Liver (tissue), 9 donors: ENCODE results near the gene DHRSX. TPM values are rescaled to one million over a fixed set of nuclear protein-coding genes. Genes with fewer than 3 reads are reported as not detected.

Experiments
- DNase-seq: peaks from one replicate; pipeline ENCODE4 v3.0.0-alpha.2; 2017; ENCODE audit warnings: low spot score
- H3K27ac ChIP-seq, 2 donors: one replicate each; pipeline ENCODE4 v1.7.0; 2013; ENCODE audit warnings: inconsistent platforms in 2 of 2, low read length in 2 of 2, control low read depth in 1 of 2, low read depth in 1 of 2, mild to moderate bottlenecking in 1 of 2
- H3K27me3 ChIP-seq, 4 donors: one replicate each; pipeline versions ENCODE4 v1.6.1 to v1.7.0; 2013; ENCODE audit warnings: low read length in 3 of 4, inconsistent platforms in 1 of 4, mild to moderate bottlenecking in 1 of 4, moderate library complexity in 1 of 4; ENCODE audit not compliant: control insufficient read depth in 4 of 4, insufficient read depth in 4 of 4
- H3K36me3 ChIP-seq, 4 donors: one replicate each; pipeline versions ENCODE4 v1.6.1 to v1.7.0; 2013; ENCODE audit warnings: low read length in 3 of 4, mild to moderate bottlenecking in 3 of 4, low read depth in 1 of 4, moderate library complexity in 1 of 4; ENCODE audit not compliant: control insufficient read depth in 4 of 4, insufficient read depth in 3 of 4
- H3K4me1 ChIP-seq, 4 donors: one replicate each; pipeline versions ENCODE4 v1.6.1 to v1.7.0; 2013; ENCODE audit warnings: low read length in 3 of 4, mild to moderate bottlenecking in 3 of 4, moderate library complexity in 1 of 4; ENCODE audit not compliant: control insufficient read depth in 4 of 4, insufficient read depth in 4 of 4
- H3K4me3 ChIP-seq, 3 donors: one replicate each; pipeline versions ENCODE4 v1.6.1 to v1.7.0; 2013; ENCODE audit warnings: low read length in 3 of 3, control low read depth in 1 of 3, low read depth in 1 of 3, mild to moderate bottlenecking in 1 of 3
- H3K9ac ChIP-seq, 2 donors: one replicate each; pipeline ENCODE4 v1.7.0; 2013; ENCODE audit warnings: low read length in 2 of 2, mild to moderate bottlenecking in 2 of 2, moderate library complexity in 2 of 2, control low read depth in 1 of 2, low read depth in 1 of 2
- H3K9me3 ChIP-seq, 4 donors: one replicate each; pipeline versions ENCODE4 v1.6.1 to v1.7.0; 2013; ENCODE audit warnings: low read length in 3 of 4; ENCODE audit not compliant: control insufficient read depth in 4 of 4
- ATF3 ChIP-seq: IDR thresholded peaks from 2 replicates; pipeline ENCODE4 v1.6.1; 2016; ENCODE audit warnings: antibody characterized with exemption
- CTCF ChIP-seq: fragments of 150-350 bp; IDR thresholded peaks from 2 replicates; pipeline ENCODE4 v1.5.1; 2017; ENCODE audit warnings: improper control_type of control experiment, low read depth, low read length; ENCODE audit not compliant: missing input control
- EGR1 ChIP-seq, 2 donors: IDR thresholded peaks; 2 replicates each; pipeline ENCODE4 v1.6.1; 2016 to 2018; ENCODE audit warnings: antibody characterized with exemption in 2 of 2, low read depth in 2 of 2
- FOXA1 ChIP-seq: IDR thresholded peaks from 2 replicates; pipeline ENCODE4 v1.6.1; 2016; ENCODE audit warnings: antibody characterized with exemption
- FOXA2 ChIP-seq: IDR thresholded peaks from 2 replicates; pipeline ENCODE4 v1.6.1; 2016; ENCODE audit warnings: antibody characterized with exemption
- GABPA ChIP-seq, 2 donors: IDR thresholded peaks in 1 of 2; conservative IDR thresholded peaks in 1 of 2; 2 replicates each; pipeline ENCODE4 v1.6.1; 2016; ENCODE audit warnings: antibody characterized with exemption in 2 of 2, mild to moderate bottlenecking in 1 of 2, moderate library complexity in 1 of 2
- HNF4A ChIP-seq, 2 donors: conservative IDR thresholded peaks; 2 replicates each; pipeline ENCODE4 v1.6.1; 2016; ENCODE audit warnings: antibody characterized with exemption in 2 of 2, mild to moderate bottlenecking in 2 of 2
- HNF4G ChIP-seq: IDR thresholded peaks from 2 replicates; pipeline ENCODE4 v1.6.1; 2016; ENCODE audit warnings: antibody characterized with exemption
- JUND ChIP-seq, 2 donors: IDR thresholded peaks; 2 replicates each; pipeline ENCODE4 v1.6.1; 2016; ENCODE audit warnings: antibody characterized with exemption in 2 of 2
- MAX ChIP-seq: IDR thresholded peaks from 2 replicates; pipeline ENCODE4 v1.6.1; 2016; ENCODE audit warnings: antibody characterized with exemption
- NR2F2 ChIP-seq: IDR thresholded peaks from 2 replicates; pipeline ENCODE4 v1.6.1; 2016; ENCODE audit warnings: antibody characterized with exemption
- RAD21 ChIP-seq, 2 donors: IDR thresholded peaks; 2 replicates each; pipeline ENCODE4 v1.6.1; 2016; ENCODE audit warnings: antibody characterized with exemption in 2 of 2, mild to moderate bottlenecking in 2 of 2
- REST ChIP-seq: IDR thresholded peaks from 2 replicates; pipeline ENCODE4 v1.6.1; 2016; ENCODE audit warnings: antibody characterized with exemption, mild to moderate bottlenecking
- RXRA ChIP-seq, 2 donors: IDR thresholded peaks; 2 replicates each; pipeline ENCODE4 v1.6.1; 2017 to 2018; ENCODE audit warnings: antibody characterized with exemption in 2 of 2, mild to moderate bottlenecking in 1 of 2
- SP1 ChIP-seq: IDR thresholded peaks from 2 replicates; pipeline ENCODE4 v1.6.1; 2018; ENCODE audit warnings: antibody characterized with exemption, mild to moderate bottlenecking
- TAF1 ChIP-seq: conservative IDR thresholded peaks from 2 replicates; pipeline ENCODE4 v1.6.1; 2016; ENCODE audit warnings: antibody characterized with exemption, mild to moderate bottlenecking
- YY1 ChIP-seq: IDR thresholded peaks from 2 replicates; pipeline ENCODE4 v1.6.1; 2016; ENCODE audit warnings: antibody characterized with exemption, mild to moderate bottlenecking
- ZBTB33 ChIP-seq: IDR thresholded peaks from 2 replicates; pipeline ENCODE4 v1.6.1; 2016; ENCODE audit warnings: antibody characterized with exemption
- WGBS: extraction: QIAGEN DNeasy Blood & Tissue Kit; methylation state at CpG from one replicate; pipeline ENCODE4 v1.1.7; 2013; 5-methylcytosine and 5-hydroxymethylcytosine counted together
- polyA plus RNA-seq, 2 donors: library from polyadenylated mRNA; stranded (reverse) in 1 of 2; unstranded in 1 of 2; fragments of 200-250 nt in 1 of 2; fragments of >200 nt in 1 of 2; fragmentation: Nextera tagmentation in 1 of 2; extraction: Ambion mirVana in 1 of 2; gene quantifications; one replicate each; pipeline versions ENCODE4 v1.2.1 to v1.2.3, GENCODE V29; 2013 to 2015
- total RNA-seq, 2 donors: library from RNA; depleted of rRNA; stranded (reverse); fragments of >200 nt; gene quantifications; one replicate each; pipeline ENCODE4 v1.2.3, GENCODE V29; 2014
- donor health status: healthy.
- donor health status: healthy.
- donor health status: healthy.
- donor health status: healthy.
- donor health status: healthy.

The DHRSX gene
- total and polyA plus RNA-seq, 4 donors = 17.2 to 35.2 (median 23.3) TPM

- Histone ChIP-seq H3K9me3 (no peaks in the 10 kb centered on the region), H3K4me3 (no peak overlapping the region), H3K27ac (no peak overlapping the region), H3K27me3 (no peaks in the 10 kb centered on the region), H3K36me3 (no peaks in the 10 kb centered on the region), H3K4me1 (peaks cover 0 to 3% (median 2%) of the 10 kb centered on the region in 4 donors), H3K9ac (no peak overlapping the region)
- 91% methylated on average over 8 of the region's 8 CpGs for WGBS
- TF ChIP-seq GABPA (IDR thresholded peaks at IDR 0.05 in 1 of 2, conservative IDR thresholded peaks at IDR 0.05 in 1 of 2) (no peak), MAX (no peak), FOXA2 (no peak), RXRA (IDR thresholded peaks at IDR 0.05) (no peak), NR2F2 (no peak), ATF3 (no peak), EGR1 (IDR thresholded peaks at IDR 0.05; ENCODE audit: low read depth in 2 of 2) (no peak), RAD21 (IDR thresholded peaks at IDR 0.05) (no peak), REST (no peak), FOXA1 (no peak), TAF1 (no peak), HNF4G (no peak), CTCF (no peak), ZBTB33 (no peak), HNF4A (conservative IDR thresholded peaks at IDR 0.05) (no peak), YY1 (no peak), SP1 (no peak), JUND (IDR thresholded peaks at IDR 0.05) (no peak)
- DNase-seq = no peak
Measured at GRCh38 chrX:2541603-2542002, 40.8 kb upstream of the DHRSX start.
